Measurements from ENCODE around the gene ABHD15. TPM values are rescaled to one million over a fixed set of nuclear protein-coding genes. Genes with fewer than 3 reads are reported as not detected.

The ABHD15 gene
- total RNA-seq, 2 experiments from 2014 or later: 16.9 to 18.0 TPM

GRCh38 chr17:29557085-29557738 lies 9.6 kb downstream of the ABHD15 start:
- CTCF ChIA-PET: interaction anchor here (0.6 to 1.6 kb wide), 5 partner anchors 9 to 423 kb away, joined by 3 to 10 read pairs (median 3); partner anchors contain the start of gene ABHD15
- H3K27ac Mint-ChIP-seq: no peak overlapping the region
- POLR2A ChIA-PET: interaction anchor here (0.7 kb wide), 1 partner anchor 10 kb away, joined by 3 read pairs; the partner anchor contains the start of gene ABHD15
- peaks cover 15% of the 10 kb centered on the region for H3K36me3 Mint-ChIP-seq (ENCODE audit: low read depth)
- DNase-seq: no peak
- no peaks in the 10 kb centered on the region for H3K27me3 Mint-ChIP-seq
- H3K4me1 Mint-ChIP-seq: peaks cover 25% of the 10 kb centered on the region
- no peak overlapping the region for H3K4me3 Mint-ChIP-seq
- H3K9me3 Mint-ChIP-seq: no peaks in the 10 kb centered on the region

- CTCF ChIA-PET: interaction anchor here (1.2 to 1.6 kb wide), 3 partner anchors 10 to 20 kb away, joined by 4 to 10 read pairs (median 4); partner anchors contain the start of genes ABHD15 and TP53I13
- DNase-seq: no peak
- H3K36me3 Mint-ChIP-seq (ENCODE audit: low read depth): peaks cover 5% of the 10 kb centered on the region
- no peak overlapping the region for H3K4me3 Mint-ChIP-seq
- H3K9me3 Mint-ChIP-seq: no peaks in the 10 kb centered on the region
- H3K27me3 Mint-ChIP-seq: no peaks in the 10 kb centered on the region
- H3K27ac Mint-ChIP-seq: no peak overlapping the region
- H3K4me1 Mint-ChIP-seq: peaks cover 22% of the 10 kb centered on the region
- POLR2A ChIA-PET: no interaction called here
Observed at GRCh38 chr17:29555840-29556239, 11.0 kb downstream of the ABHD15 start.

DNA sequence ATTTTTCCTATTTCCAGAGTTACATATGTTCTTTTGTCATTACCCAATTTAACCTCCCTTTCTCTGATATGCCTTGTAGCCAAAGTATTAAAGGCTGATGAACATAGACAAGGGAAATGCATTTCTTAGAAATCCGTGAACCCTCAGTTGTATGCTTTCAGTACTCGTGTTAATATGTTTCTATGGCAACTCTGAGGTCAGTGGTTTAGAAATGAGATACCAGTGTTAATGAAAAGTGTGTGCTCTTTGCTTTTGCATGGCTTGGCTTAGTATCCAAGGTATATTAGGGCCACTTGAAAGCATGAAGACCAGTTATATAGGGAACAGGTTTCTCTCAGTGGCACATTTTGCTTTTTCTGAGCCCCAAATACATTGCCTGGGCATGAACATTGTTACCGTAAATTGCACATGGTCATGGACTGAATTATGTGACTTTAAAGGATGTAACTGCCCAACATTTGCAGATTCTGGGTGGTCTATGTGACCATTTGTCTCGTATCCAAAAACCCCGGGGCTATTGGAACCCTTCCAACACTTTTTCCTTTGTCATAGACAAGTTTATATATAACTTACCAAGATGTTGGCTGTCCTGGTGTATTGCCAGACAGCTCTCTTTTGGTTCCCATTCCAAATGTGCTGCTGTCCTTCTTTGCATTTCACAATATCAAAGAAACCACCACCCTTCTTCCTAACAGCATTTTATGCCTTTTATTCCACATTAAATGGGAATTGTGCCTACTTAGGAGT lies 17.5 kb downstream of the ABHD15 start:
- H3K27me3 Mint-ChIP-seq: no peaks in the 10 kb centered on the region
- no peak for DNase-seq
- H3K4me3 Mint-ChIP-seq: no peak overlapping the region
- POLR2A ChIA-PET: no interaction called here
- CTCF ChIA-PET: interaction anchor here (0.5 to 1.1 kb wide), 2 partner anchors 18 to 44 kb away, joined by 3 read pairs; partner anchors contain the start of gene ABHD15
- H3K4me1 Mint-ChIP-seq: peaks cover 7% of the 10 kb centered on the region
- peaks cover 9% of the 10 kb centered on the region for H3K36me3 Mint-ChIP-seq (ENCODE audit: low read depth)
- H3K27ac Mint-ChIP-seq: no peak overlapping the region
- H3K9me3 Mint-ChIP-seq: no peaks in the 10 kb centered on the region

- ChIA-PET CTCF (interaction anchor here (0.5 kb wide), 1 partner anchor 336 kb away, joined by 3 read pairs; no protein-coding TSS in a partner anchor), POLR2A (no interaction called here)
- Mint-ChIP-seq H3K27ac (no peak overlapping the region), H3K4me1 (peaks cover 7% of the 10 kb centered on the region), H3K27me3 (no peaks in the 10 kb centered on the region), H3K9me3 (no peaks in the 10 kb centered on the region), H3K36me3 (ENCODE audit: low read depth) (peaks cover 25% of the 10 kb centered on the region), H3K4me3 (no peak overlapping the region)
- no peak for DNase-seq
Observed at GRCh38 chr17:29546830-29547229, 20.0 kb downstream of the ABHD15 start.

- no peak overlapping the region for H3K4me3 Mint-ChIP-seq
- H3K9me3 Mint-ChIP-seq: no peaks in the 10 kb centered on the region
- no peak for DNase-seq
- H3K27ac Mint-ChIP-seq: no peak overlapping the region
- no peaks in the 10 kb centered on the region for H3K27me3 Mint-ChIP-seq
- peaks cover 7% of the 10 kb centered on the region for H3K4me1 Mint-ChIP-seq
- peaks cover 25% of the 10 kb centered on the region for H3K36me3 Mint-ChIP-seq (ENCODE audit: low read depth)
- POLR2A ChIA-PET: no interaction called here
- CTCF ChIA-PET: interaction anchor here (1.1 kb wide), 1 partner anchor 176 kb away, joined by 3 read pairs; no protein-coding TSS in a partner anchor
Observed at GRCh38 chr17:29546085-29546484, 20.8 kb downstream of the ABHD15 start.

DNA sequence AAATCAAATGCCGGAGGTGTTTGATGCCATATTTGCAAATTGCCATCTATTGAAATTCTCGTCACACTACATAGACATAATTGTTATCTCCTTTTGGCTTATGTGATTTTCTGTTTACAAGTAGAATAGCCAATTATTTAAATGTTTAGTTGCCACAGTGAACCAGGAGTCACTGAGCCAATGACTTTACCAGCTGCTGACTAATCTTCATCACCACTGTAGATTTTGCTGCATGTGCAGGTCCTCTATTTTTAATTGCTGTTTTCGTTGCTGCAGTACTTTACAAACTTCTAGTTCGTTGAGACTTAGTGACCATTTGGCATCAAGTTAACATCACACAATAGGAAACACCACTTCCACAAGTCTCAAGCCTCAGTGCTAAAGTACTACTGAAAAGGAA lies 22.8 kb downstream of the ABHD15 start:
- peaks cover 29% of the 10 kb centered on the region for H3K36me3 Mint-ChIP-seq (ENCODE audit: low read depth)
- H3K9me3 Mint-ChIP-seq: no peaks in the 10 kb centered on the region
- peaks cover 4% of the 10 kb centered on the region for H3K4me1 Mint-ChIP-seq
- H3K27me3 Mint-ChIP-seq: no peaks in the 10 kb centered on the region
- ChIA-PET POLR2A (no interaction called here), CTCF (interaction anchor here (0.6 to 1.3 kb wide), 2 partner anchors 73 to 698 kb away, joined by 3 read pairs; no protein-coding TSS in a partner anchor)
- H3K4me3 Mint-ChIP-seq: no peak overlapping the region
- no peak for DNase-seq
- no peak overlapping the region for H3K27ac Mint-ChIP-seq

GRCh38 chr17:29533976-29534375 lies 32.9 kb downstream of the ABHD15 start:
- POLR2A ChIA-PET: interaction anchor here (0.7 kb wide), 1 partner anchor 105 kb away, joined by 3 read pairs; no protein-coding TSS in a partner anchor
- H3K4me1 Mint-ChIP-seq: no peaks in the 10 kb centered on the region

DNA sequence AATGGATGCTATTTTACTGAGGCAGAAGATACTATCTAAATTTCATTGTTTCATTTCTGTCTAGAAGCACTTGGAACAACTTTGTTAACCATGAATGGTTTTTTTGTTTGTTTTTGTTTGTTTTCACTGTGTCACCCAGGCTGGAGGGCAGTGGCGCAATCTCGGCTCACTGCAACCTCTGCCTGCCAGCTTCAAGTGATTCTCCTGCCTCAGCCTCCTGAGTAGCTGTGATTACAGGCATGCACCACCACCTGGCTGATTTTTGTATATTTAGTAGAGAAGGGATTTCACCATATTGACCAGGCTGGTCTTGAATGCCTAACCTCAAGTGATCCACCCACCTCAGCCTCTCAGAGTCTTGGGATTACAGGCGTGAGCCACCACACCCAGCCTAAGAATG lies 40.5 kb downstream of the ABHD15 start:
- no peaks in the 10 kb centered on the region for H3K27me3 Mint-ChIP-seq
- no peaks in the 10 kb centered on the region for H3K4me1 Mint-ChIP-seq

More at GRCh38 chr17:29533976-29534375, 32.9 kb downstream of the ABHD15 start:
- CTCF ChIA-PET: interaction anchor here (0.6 to 2.0 kb wide), 8 partner anchors 10 to 180 kb away, joined by 3 to 6 read pairs (median 4); no protein-coding TSS in a partner anchor
- Mint-ChIP-seq H3K36me3 (ENCODE audit: low read depth) (peaks cover 28% of the 10 kb centered on the region), H3K27me3 (no peaks in the 10 kb centered on the region), H3K9me3 (no peaks in the 10 kb centered on the region), H3K4me3 (no peak overlapping the region), H3K27ac (no peak overlapping the region)
- no peak for DNase-seq

GRCh38 chr17:29524692-29525091 lies 42.1 kb downstream of the ABHD15 start:
- Mint-ChIP-seq H3K27ac (no peak overlapping the region), H3K4me3 (no peak overlapping the region), H3K9me3 (no peaks in the 10 kb centered on the region), H3K36me3 (ENCODE audit: low read depth) (peaks cover 16% of the 10 kb centered on the region), H3K27me3 (no peaks in the 10 kb centered on the region), H3K4me1 (no peaks in the 10 kb centered on the region)
- POLR2A ChIA-PET: no interaction called here
- no peak for DNase-seq
- CTCF ChIA-PET: interaction anchor here (0.6 to 1.2 kb wide), 2 partner anchors 66 to 1109 kb away, joined by 3 to 4 read pairs; no protein-coding TSS in a partner anchor

More for the DNA sequence above, 40.5 kb downstream of the ABHD15 start:
- ChIA-PET POLR2A (no interaction called here), CTCF (interaction anchor here (1.5 kb wide), 1 partner anchor 68 kb away, joined by 3 read pairs; no protein-coding TSS in a partner anchor)
- no peak for DNase-seq
- Mint-ChIP-seq H3K9me3 (no peaks in the 10 kb centered on the region), H3K4me3 (no peak overlapping the region), H3K36me3 (ENCODE audit: low read depth) (peaks cover 21% of the 10 kb centered on the region), H3K27ac (no peak overlapping the region)

DNA sequence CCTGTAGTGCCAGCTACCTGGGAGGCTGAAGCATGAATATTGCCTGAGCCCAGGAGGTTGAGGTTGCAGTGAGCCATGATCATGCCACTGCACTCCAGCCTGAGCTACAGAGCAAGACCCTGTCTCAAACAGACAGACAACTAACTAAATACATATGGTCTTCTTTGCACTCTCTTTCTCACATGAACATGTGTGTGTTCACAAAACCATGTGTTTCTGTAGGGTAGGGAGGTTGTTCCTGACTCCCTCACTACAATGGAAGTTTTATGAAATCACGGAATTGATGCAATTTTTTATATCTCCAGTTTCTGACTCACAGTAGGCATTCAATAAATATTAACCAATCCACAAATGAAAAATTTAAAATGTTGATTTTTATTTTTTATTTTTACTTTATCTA lies 48.5 kb downstream of the ABHD15 start:
- Mint-ChIP-seq H3K27ac (no peak overlapping the region), H3K36me3 (ENCODE audit: low read depth) (peaks cover 31% of the 10 kb centered on the region), H3K4me3 (no peak overlapping the region), H3K4me1 (no peaks in the 10 kb centered on the region), H3K27me3 (no peaks in the 10 kb centered on the region), H3K9me3 (no peaks in the 10 kb centered on the region)
- no peak for DNase-seq
- ChIA-PET POLR2A (no interaction called here), CTCF (no interaction called here)

GRCh38 chr17:29514792-29515191 lies 52.0 kb downstream of the ABHD15 start:
- no peaks in the 10 kb centered on the region for H3K27me3 Mint-ChIP-seq
- ChIA-PET POLR2A (no interaction called here), CTCF (interaction anchor here (0.6 to 1.2 kb wide), 4 partner anchors 10 to 97 kb away, joined by 3 to 6 read pairs (median 4); no protein-coding TSS in a partner anchor)
- no peaks in the 10 kb centered on the region for H3K4me1 Mint-ChIP-seq
- no peak overlapping the region for H3K27ac Mint-ChIP-seq
- no peaks in the 10 kb centered on the region for H3K9me3 Mint-ChIP-seq
- H3K36me3 Mint-ChIP-seq (ENCODE audit: low read depth): peaks cover 30% of the 10 kb centered on the region
- DNase-seq: no peak
- H3K4me3 Mint-ChIP-seq: no peak overlapping the region

GRCh38 chr17:29510953-29511352 lies 55.9 kb downstream of the ABHD15 start:
- POLR2A ChIA-PET: no interaction called here
- Mint-ChIP-seq H3K4me3 (no peak overlapping the region), H3K9me3 (no peaks in the 10 kb centered on the region), H3K27ac (no peak overlapping the region), H3K36me3 (ENCODE audit: low read depth) (peaks cover 23% of the 10 kb centered on the region), H3K27me3 (no peaks in the 10 kb centered on the region), H3K4me1 (no peaks in the 10 kb centered on the region)
- no peak for DNase-seq
- CTCF ChIA-PET: interaction anchor here (0.6 kb wide), 1 partner anchor 57 kb away, joined by 3 read pairs; no protein-coding TSS in a partner anchor

All from activated CD4-positive, alpha-beta T cell treated with anti-CD3 and anti-CD28 coated beads, Interleukin-2, amount 10 ng/mL, durations not matched to agents 7 days and 5 days (primary cell).